Posterior vena cava (tissue), 2 donors: ENCODE measurements around the gene SRL. TPM values are rescaled to one million over a fixed set of nuclear protein-coding genes. Genes with fewer than 3 reads are reported as not detected.

Experiments used
- DNase-seq: peaks from one replicate; pipeline ENCODE4 v3.0.0-alpha.2; 2020; ENCODE audit warnings: low spot score
- intact Hi-C, 2 donors: fragments of 100-400 bp; cut with DNase I; formaldehyde crosslinking; loops; one replicate each; pipeline versions ENCODE4 v1.14.1 to v1.14.2; 2022 to 2023
- total RNA-seq, 2 donors: library from RNA; stranded (reverse); fragmentation: NEBNext Ultra II Directional; extraction: Animal tissue kit (Norgen Biotek cat#: 25700); gene quantifications; one replicate each; pipeline ENCODE4 v1.2.1, GENCODE V29; 2021
- donor health status: DM: yes; HTN: yes; CAD: no.
- donor health status: DM: yes; HTN: yes; CAD: no.

The SRL gene
- total RNA-seq, 2 donors from 2014 or later, result 4.1 to 4.6 TPM

- intact Hi-C loops, result no loop called here
- no peak for DNase-seq
These were observed 2.2 kb downstream of the SRL start for GRCh38 chr16:4239682-4240175.

- intact Hi-C loops, result no loop called here
- no peak for DNase-seq
These were observed 2.9 kb downstream of the SRL start for GRCh38 chr16:4239020-4239419.

- intact Hi-C loops, result no loop called here
- DNase-seq, result no peak
These were observed 8.4 kb downstream of the SRL start for GRCh38 chr16:4233431-4233830.

GRCh38 chr16:4232541-4233386 is 9.1 kb downstream of the SRL start:
- no peak for DNase-seq
- intact Hi-C loops, result no loop called here

- intact Hi-C loops, result no loop called here
- DNase-seq, result no peak
These were observed 10.0 kb downstream of the SRL start for GRCh38 chr16:4231886-4232285.

GRCh38 chr16:4231367-4231766 is 10.5 kb downstream of the SRL start:
- DNase-seq, result no peak
- intact Hi-C loops, result no loop called here

- intact Hi-C loops, result no loop called here
- no peak for DNase-seq
These were observed 14.9 kb downstream of the SRL start for GRCh38 chr16:4227040-4227332.

- intact Hi-C loops, result no loop called here
- DNase-seq, result no peak
These were observed 15.4 kb downstream of the SRL start for GRCh38 chr16:4226251-4227039.

- no peak for DNase-seq
- intact Hi-C loops, result no loop called here
These were observed 16.8 kb downstream of the SRL start for GRCh38 chr16:4225075-4225474.

- intact Hi-C loops, result no loop called here
- no peak for DNase-seq
These were observed 21.5 kb downstream of the SRL start for GRCh38 chr16:4220358-4220757.

- no peak for DNase-seq
- intact Hi-C loops, result no loop called here
These were observed 23.7 kb downstream of the SRL start for GRCh38 chr16:4218202-4218601.

- intact Hi-C loops, result no loop called here
- no peak for DNase-seq
These were observed 24.4 kb downstream of the SRL start for GRCh38 chr16:4217204-4218131.

- intact Hi-C loops, result no loop called here
- DNase-seq, result no peak
These were observed 25.3 kb downstream of the SRL start for GRCh38 chr16:4216596-4216995.

- intact Hi-C loops, result no loop called here
- no peak for DNase-seq
These were observed 26.8 kb downstream of the SRL start for GRCh38 chr16:4215106-4215505.

GRCh38 chr16:4214215-4214621 is 27.7 kb downstream of the SRL start:
- intact Hi-C loops, result no loop called here
- no peak for DNase-seq

GRCh38 chr16:4213737-4214136 is 28.1 kb downstream of the SRL start:
- intact Hi-C loops, result no loop called here

GRCh38 chr16:4212934-4213296 is 29.0 kb downstream of the SRL start:
- no peak for DNase-seq
- intact Hi-C loops, result no loop called here

More at GRCh38 chr16:4213737-4214136, 28.1 kb downstream of the SRL start:
- no peak for DNase-seq

GRCh38 chr16:4212211-4212933 is 29.5 kb downstream of the SRL start:
- DNase-seq, result peak; percentile 85
- intact Hi-C loops, result no loop called here
